Activated T-helper 17 cell treated with anti-CD3 and anti-CD28 coated beads, Interleukin-2, amount 50 U/mL, for 72 hours (primary cell): Measurements from ENCODE around the gene ABCA3. TPM values are rescaled to one million over a fixed set of nuclear protein-coding genes. Genes with fewer than 3 reads are reported as not detected.

Experiments used
- ATAC-seq: fragments of 150-1000 bp; cut with Tn5 transposase; replicated peaks from 2 replicates; pipeline ENCODE4 v1.10.0; 2021; ENCODE audit warnings: mild to moderate bottlenecking, moderate library complexity
- H3K27ac Mint-ChIP-seq: one replicate; pipeline ENCODE4 v1.8.0; 2022; ENCODE audit warnings: mixed read lengths
- H3K27me3 Mint-ChIP-seq: one replicate; pipeline ENCODE4 v1.8.0; 2022; ENCODE audit warnings: mixed read lengths
- H3K36me3 Mint-ChIP-seq: one replicate; pipeline ENCODE4 v1.8.0; 2022; ENCODE audit warnings: low read depth, mild to moderate bottlenecking, mixed read lengths
- H3K4me1 Mint-ChIP-seq: one replicate; pipeline ENCODE4 v1.8.0; 2022; ENCODE audit warnings: mixed read lengths
- H3K4me3 Mint-ChIP-seq: one replicate; pipeline ENCODE4 v1.8.0; 2022; ENCODE audit warnings: mild to moderate bottlenecking, mixed read lengths
- H3K9me3 Mint-ChIP-seq: one replicate; pipeline ENCODE4 v1.8.0; 2022; ENCODE audit warnings: mixed read lengths
- total RNA-seq, 2 donors: library from RNA; stranded (reverse); gene quantifications; one replicate each; pipeline ENCODE4 v1.2.3, GENCODE V29; 2022

Gene ABCA3
- total RNA-seq, 2 donors from 2014 or later, result 4.7 to 5.2 TPM

GRCh38 chr16:2284797-2285576 lies 55.5 kb downstream of the ABCA3 start:
- Mint-ChIP-seq H3K27me3 (no peaks in the 10 kb centered on the region), H3K36me3 (no peaks in the 10 kb centered on the region), H3K4me1 (no peaks in the 10 kb centered on the region), H3K4me3 (no peak overlapping the region), H3K27ac (no peak overlapping the region), H3K9me3 (no peaks in the 10 kb centered on the region)
- ATAC-seq, result no peak

- Mint-ChIP-seq H3K36me3 (no peaks in the 10 kb centered on the region), H3K27me3 (no peaks in the 10 kb centered on the region), H3K9me3 (no peaks in the 10 kb centered on the region), H3K4me3 (no peak overlapping the region), H3K4me1 (no peaks in the 10 kb centered on the region), H3K27ac (no peak overlapping the region)
- ATAC-seq, result no peak
Observed at GRCh38 chr16:2284001-2284770, 56.3 kb downstream of the ABCA3 start.

- H3K4me3 Mint-ChIP-seq, result no peak overlapping the region
- no peaks in the 10 kb centered on the region for H3K4me1 Mint-ChIP-seq
- no peaks in the 10 kb centered on the region for H3K27me3 Mint-ChIP-seq
- H3K27ac Mint-ChIP-seq, result no peak overlapping the region
- no peaks in the 10 kb centered on the region for H3K9me3 Mint-ChIP-seq
- no peaks in the 10 kb centered on the region for H3K36me3 Mint-ChIP-seq
- ATAC-seq, result no peak
Observed at GRCh38 chr16:2282866-2283555, 57.5 kb downstream of the ABCA3 start.

- Mint-ChIP-seq H3K36me3 (no peaks in the 10 kb centered on the region), H3K27ac (no peak overlapping the region), H3K4me1 (no peaks in the 10 kb centered on the region), H3K9me3 (no peaks in the 10 kb centered on the region), H3K27me3 (no peaks in the 10 kb centered on the region), H3K4me3 (no peak overlapping the region)
- ATAC-seq, result no peak
Observed at GRCh38 chr16:2282262-2282661, 58.3 kb downstream of the ABCA3 start.

- ATAC-seq, result no peak
- H3K9me3 Mint-ChIP-seq, result no peaks in the 10 kb centered on the region
- no peak overlapping the region for H3K27ac Mint-ChIP-seq
Observed at GRCh38 chr16:2280981-2281542, 59.5 kb downstream of the ABCA3 start.

GRCh38 chr16:2280461-2280860 lies 60.1 kb downstream of the ABCA3 start:
- ATAC-seq, result no peak
- Mint-ChIP-seq H3K4me3 (no peak overlapping the region), H3K27ac (no peak overlapping the region), H3K27me3 (no peaks in the 10 kb centered on the region), H3K4me1 (no peaks in the 10 kb centered on the region), H3K36me3 (no peaks in the 10 kb centered on the region), H3K9me3 (no peaks in the 10 kb centered on the region)

More at GRCh38 chr16:2280981-2281542, 59.5 kb downstream of the ABCA3 start:
- H3K27me3 Mint-ChIP-seq, result no peaks in the 10 kb centered on the region
- H3K4me3 Mint-ChIP-seq, result no peak overlapping the region
- no peaks in the 10 kb centered on the region for H3K36me3 Mint-ChIP-seq
- no peaks in the 10 kb centered on the region for H3K4me1 Mint-ChIP-seq

GRCh38 chr16:2278956-2279800 lies 61.4 kb downstream of the ABCA3 start:
- H3K36me3 Mint-ChIP-seq, result no peaks in the 10 kb centered on the region
- H3K4me1 Mint-ChIP-seq, result no peaks in the 10 kb centered on the region
- no peak overlapping the region for H3K4me3 Mint-ChIP-seq
- H3K9me3 Mint-ChIP-seq, result no peaks in the 10 kb centered on the region
- no peak overlapping the region for H3K27ac Mint-ChIP-seq
- no peak for ATAC-seq
- no peaks in the 10 kb centered on the region for H3K27me3 Mint-ChIP-seq

GRCh38 chr16:2278272-2278608 lies 62.3 kb downstream of the ABCA3 start:
- no peaks in the 10 kb centered on the region for H3K36me3 Mint-ChIP-seq
- no peaks in the 10 kb centered on the region for H3K4me1 Mint-ChIP-seq
- no peak for ATAC-seq
- H3K27ac Mint-ChIP-seq, result no peak overlapping the region
- no peaks in the 10 kb centered on the region for H3K27me3 Mint-ChIP-seq
- no peaks in the 10 kb centered on the region for H3K9me3 Mint-ChIP-seq
- no peak overlapping the region for H3K4me3 Mint-ChIP-seq

GRCh38 chr16:2277466-2278271 lies 62.9 kb downstream of the ABCA3 start:
- no peak for ATAC-seq
- Mint-ChIP-seq H3K36me3 (no peaks in the 10 kb centered on the region), H3K27ac (no peak overlapping the region), H3K4me1 (no peaks in the 10 kb centered on the region), H3K27me3 (no peaks in the 10 kb centered on the region), H3K9me3 (no peaks in the 10 kb centered on the region), H3K4me3 (no peak overlapping the region)

- Mint-ChIP-seq H3K4me3 (no peak overlapping the region), H3K9me3 (no peaks in the 10 kb centered on the region), H3K4me1 (no peaks in the 10 kb centered on the region), H3K36me3 (no peaks in the 10 kb centered on the region), H3K27me3 (no peaks in the 10 kb centered on the region), H3K27ac (no peak overlapping the region)
- ATAC-seq, result no peak
Observed at GRCh38 chr16:2276368-2277195, 63.9 kb downstream of the ABCA3 start.

GRCh38 chr16:2275476-2276367 lies 64.8 kb downstream of the ABCA3 start:
- no peaks in the 10 kb centered on the region for H3K9me3 Mint-ChIP-seq
- H3K4me3 Mint-ChIP-seq, result no peak overlapping the region
- no peak for ATAC-seq
- no peaks in the 10 kb centered on the region for H3K27me3 Mint-ChIP-seq
- H3K36me3 Mint-ChIP-seq, result no peaks in the 10 kb centered on the region
- no peaks in the 10 kb centered on the region for H3K4me1 Mint-ChIP-seq
- H3K27ac Mint-ChIP-seq, result no peak overlapping the region

- Mint-ChIP-seq H3K27me3 (no peaks in the 10 kb centered on the region), H3K36me3 (no peaks in the 10 kb centered on the region), H3K9me3 (no peaks in the 10 kb centered on the region), H3K4me3 (no peak overlapping the region), H3K27ac (no peak overlapping the region), H3K4me1 (peaks cover 6% of the 10 kb centered on the region)
- no peak for ATAC-seq
Observed at GRCh38 chr16:2273931-2274330, 66.6 kb downstream of the ABCA3 start.
